ENCODE data around the gene UCP2. TPM values are rescaled to one million over a fixed set of nuclear protein-coding genes. Genes with fewer than 3 reads are reported as not detected.

UCP2 gene
- total RNA-seq, 1 experiment from 2014 or later = 28.8 TPM

DNA sequence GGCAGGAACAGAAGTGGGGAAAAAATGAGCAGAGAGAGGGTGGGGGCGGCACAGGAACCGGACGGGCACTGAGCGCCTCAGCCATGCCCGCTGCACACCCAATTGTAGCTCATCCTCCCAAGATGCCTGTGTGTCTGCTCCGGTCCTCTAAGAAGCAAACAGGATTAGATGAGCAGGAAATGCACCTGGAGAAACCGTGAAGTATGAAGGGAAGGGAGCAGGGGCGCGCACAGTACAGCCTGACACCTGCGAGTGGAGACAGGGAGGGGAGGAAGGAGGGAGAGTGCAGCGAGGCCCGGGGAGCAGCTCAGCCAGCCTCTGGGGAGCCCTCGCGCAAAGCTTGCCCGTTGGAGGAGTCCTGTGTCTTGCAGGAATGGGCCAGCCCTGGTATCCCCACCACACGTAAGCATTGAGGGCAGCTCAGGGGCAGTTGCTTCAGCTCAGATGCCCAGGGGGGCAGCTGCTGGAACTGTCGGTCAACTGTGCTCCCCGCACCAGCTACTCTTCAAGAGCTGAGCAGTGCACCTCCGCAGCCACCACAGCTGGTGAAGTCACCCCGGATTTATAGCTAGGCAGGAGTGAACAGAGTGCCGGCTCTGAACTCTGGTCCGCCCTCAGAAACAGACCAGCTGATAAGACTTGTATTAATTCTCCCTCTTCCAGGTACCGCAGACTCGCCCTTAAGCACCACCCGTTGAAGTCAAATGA, 24.8 kb downstream of the UCP2 start:
- Histone ChIP-seq H3K9me3 (replicated peaks) (no peaks in the 10 kb centered on the region), H3K4me1 (no peaks in the 10 kb centered on the region), H3K27me3 (no peaks in the 10 kb centered on the region), H3K27ac (no peak overlapping the region), H3K4me3 (no peak overlapping the region), H3K36me3 (no peaks in the 10 kb centered on the region)
- no peak for DNase-seq

GRCh38 chr11:73956876-73957653, 25.6 kb downstream of the UCP2 start:
- no peak overlapping the region for H3K4me3 ChIP-seq
- no peak for DNase-seq
- no peaks in the 10 kb centered on the region for H3K27me3 ChIP-seq
- H3K36me3 ChIP-seq = no peaks in the 10 kb centered on the region
- no peak overlapping the region for H3K27ac ChIP-seq
- H3K9me3 ChIP-seq (replicated peaks) = no peaks in the 10 kb centered on the region
- H3K4me1 ChIP-seq = peaks cover 6% of the 10 kb centered on the region

GRCh38 chr11:73951797-73952196, 30.8 kb downstream of the UCP2 start:
- DNase-seq = peak; percentile 46 to 50
- H3K9me3 ChIP-seq (replicated peaks) = no peaks in the 10 kb centered on the region
- H3K4me1 ChIP-seq = peaks cover 17% of the 10 kb centered on the region
- H3K36me3 ChIP-seq = no peaks in the 10 kb centered on the region
- H3K4me3 ChIP-seq = no peak overlapping the region
- peak overlapping the region; percentile 15 for H3K27ac ChIP-seq
- H3K27me3 ChIP-seq = no peaks in the 10 kb centered on the region

- H3K4me1 ChIP-seq = peaks cover 17% of the 10 kb centered on the region
- H3K27ac ChIP-seq = peak within 1 kb of the TSS; percentile 15; the same call in 1 of the 2 replicates
- H3K9me3 ChIP-seq (replicated peaks) = no peaks in the 10 kb centered on the region; the same call in 1 of the 2 replicates
- peak; percentile 59 to 78 for DNase-seq
- no peaks in the 10 kb centered on the region for H3K36me3 ChIP-seq
- no peak within 1 kb of the TSS for H3K4me3 ChIP-seq
- no peaks in the 10 kb centered on the region for H3K27me3 ChIP-seq
Observed at GRCh38 chr11:73950869-73951710, 31.6 kb downstream of the UCP2 start, which contains the start of gene DNAJB13. Gene DNAJB13, plus strand, starts transcription at chr11:73951026. Its CDS starts 44 bp downstream, at chr11:73951070.

DNA sequence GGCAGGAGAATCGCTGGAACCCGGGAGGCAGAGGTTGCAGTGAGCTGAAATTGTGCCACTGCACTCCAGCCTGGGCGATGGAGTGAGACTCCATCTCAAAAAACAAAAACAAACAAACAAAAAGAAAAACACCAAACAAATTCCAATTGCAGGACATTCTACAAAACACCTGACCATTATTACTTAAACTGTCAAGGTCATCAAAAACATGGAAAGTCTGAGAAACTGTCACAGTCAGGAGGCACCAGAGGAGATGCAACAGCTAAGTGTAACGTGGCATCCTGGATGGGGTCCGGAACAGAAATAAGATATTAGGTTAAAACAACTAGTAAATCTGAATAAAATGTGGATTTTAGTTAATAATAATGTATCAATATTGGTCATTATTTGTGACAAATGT, 32.7 kb downstream of the UCP2 start:
- Histone ChIP-seq H3K27ac (no peak overlapping the region), H3K27me3 (no peaks in the 10 kb centered on the region), H3K4me3 (no peak overlapping the region), H3K9me3 (replicated peaks) (no peaks in the 10 kb centered on the region; the same call in 1 of the 2 replicates), H3K4me1 (peaks cover 17% of the 10 kb centered on the region), H3K36me3 (no peaks in the 10 kb centered on the region)
- no peak for DNase-seq

- Histone ChIP-seq H3K36me3 (no peaks in the 10 kb centered on the region), H3K4me1 (peaks cover 17% of the 10 kb centered on the region), H3K27me3 (no peaks in the 10 kb centered on the region), H3K4me3 (no peak overlapping the region), H3K9me3 (replicated peaks) (no peaks in the 10 kb centered on the region; the same call in 1 of the 2 replicates), H3K27ac (no peak overlapping the region)
- no peak for DNase-seq
Observed at GRCh38 chr11:73949246-73949645, 33.4 kb downstream of the UCP2 start.

GRCh38 chr11:73946798-73947458, 35.7 kb downstream of the UCP2 start:
- Histone ChIP-seq H3K9me3 (replicated peaks) (peaks cover 1% of the 10 kb centered on the region), H3K27ac (no peak overlapping the region), H3K4me3 (no peak overlapping the region), H3K36me3 (no peaks in the 10 kb centered on the region), H3K27me3 (no peaks in the 10 kb centered on the region), H3K4me1 (peaks cover 12% of the 10 kb centered on the region)
- peak in 1 of 2 experiments; percentile 33 for DNase-seq

GRCh38 chr11:73945396-73945795, 37.2 kb downstream of the UCP2 start:
- Histone ChIP-seq H3K27ac (no peak overlapping the region), H3K4me1 (peaks cover 2% of the 10 kb centered on the region; the same call in 1 of the 2 replicates), H3K4me3 (no peak overlapping the region), H3K9me3 (replicated peaks) (peaks cover 7% of the 10 kb centered on the region), H3K36me3 (no peaks in the 10 kb centered on the region), H3K27me3 (no peaks in the 10 kb centered on the region)
- no peak for DNase-seq

- Histone ChIP-seq H3K27ac (no peak overlapping the region), H3K27me3 (no peaks in the 10 kb centered on the region)
Observed at GRCh38 chr11:73944901-73945300, 37.7 kb downstream of the UCP2 start.

DNA sequence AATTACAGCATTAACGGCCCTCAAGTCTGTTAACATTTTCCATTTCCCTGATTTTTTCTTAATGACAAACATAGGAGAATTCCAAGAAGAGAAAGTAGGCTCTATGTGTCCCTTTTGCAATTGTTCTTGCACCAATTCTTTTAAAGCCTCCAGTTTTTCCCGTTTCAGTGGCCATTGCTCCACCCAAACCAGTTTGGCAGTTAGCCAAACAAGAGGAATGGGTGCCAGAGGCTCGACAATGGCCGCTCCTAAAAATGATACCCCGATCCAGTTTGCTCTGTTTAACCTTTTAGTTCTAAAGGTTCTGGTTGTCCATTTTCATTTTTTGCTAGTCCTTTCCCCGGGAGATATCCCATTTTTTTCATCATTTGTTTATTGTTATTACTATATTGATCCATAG, 38.6 kb downstream of the UCP2 start:
- no peak for DNase-seq
- Histone ChIP-seq H3K9me3 (replicated peaks) (peaks cover 7% of the 10 kb centered on the region), H3K27ac (no peak overlapping the region), H3K27me3 (no peaks in the 10 kb centered on the region), H3K36me3 (no peaks in the 10 kb centered on the region), H3K4me1 (peaks cover 2% of the 10 kb centered on the region; the same call in 1 of the 2 replicates), H3K4me3 (no peak overlapping the region)

More at GRCh38 chr11:73944901-73945300, 37.7 kb downstream of the UCP2 start:
- peaks cover 7% of the 10 kb centered on the region for H3K9me3 ChIP-seq (replicated peaks)
- peaks cover 2% of the 10 kb centered on the region; the same call in 1 of the 2 replicates for H3K4me1 ChIP-seq
- no peak overlapping the region for H3K4me3 ChIP-seq
- no peaks in the 10 kb centered on the region for H3K36me3 ChIP-seq
- no peak for DNase-seq

DNA sequence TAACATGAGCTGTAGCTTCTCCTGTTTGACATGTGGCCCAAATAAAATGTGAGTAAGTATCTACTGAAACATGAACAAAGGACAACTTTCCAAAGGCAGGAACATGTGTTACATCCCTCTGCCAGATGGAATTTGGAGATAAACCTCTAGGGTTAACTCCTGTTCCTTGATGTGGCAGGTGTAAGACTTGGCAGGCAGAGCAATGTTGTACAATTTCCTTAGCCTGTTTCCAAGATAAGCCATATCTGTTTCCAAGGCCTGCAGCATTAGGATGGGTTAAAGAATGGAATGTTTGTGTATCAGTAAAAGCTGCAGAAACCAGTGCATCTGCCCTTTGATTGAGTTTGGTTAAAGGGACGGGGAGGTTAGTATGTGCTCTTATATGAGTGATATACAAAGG, 40.6 kb downstream of the UCP2 start:
- Histone ChIP-seq H3K36me3 (no peaks in the 10 kb centered on the region), H3K4me3 (no peak overlapping the region), H3K27ac (no peak overlapping the region), H3K27me3 (no peaks in the 10 kb centered on the region), H3K4me1 (peaks cover 2% of the 10 kb centered on the region; the same call in 1 of the 2 replicates), H3K9me3 (replicated peaks) (peaks cover 7% of the 10 kb centered on the region)
- DNase-seq = peak in 1 of 2 experiments; percentile 44

- Histone ChIP-seq H3K4me1 (peaks cover 2% of the 10 kb centered on the region; the same call in 1 of the 2 replicates), H3K4me3 (no peak overlapping the region), H3K27me3 (no peaks in the 10 kb centered on the region), H3K9me3 (replicated peaks) (peaks cover 7% of the 10 kb centered on the region), H3K27ac (no peak overlapping the region), H3K36me3 (no peaks in the 10 kb centered on the region)
- no peak for DNase-seq
Observed at GRCh38 chr11:73940801-73941570, 41.7 kb downstream of the UCP2 start.

GRCh38 chr11:73939096-73939495, 43.5 kb downstream of the UCP2 start:
- Histone ChIP-seq H3K36me3 (no peaks in the 10 kb centered on the region), H3K27ac (no peak overlapping the region)

More at GRCh38 chr11:73939096-73939495, 43.5 kb downstream of the UCP2 start:
- no peaks in the 10 kb centered on the region for H3K27me3 ChIP-seq
- peaks cover 10% of the 10 kb centered on the region; the same call in 1 of the 2 replicates for H3K9me3 ChIP-seq (replicated peaks)
- peaks cover 2% of the 10 kb centered on the region; the same call in 1 of the 2 replicates for H3K4me1 ChIP-seq
- DNase-seq = no peak
- H3K4me3 ChIP-seq = no peak overlapping the region

All from SJCRH30 (cell line).